GM19351 (cell line): ENCODE measurements around the gene STOX2.
"Not testable (repeated sequence)": the region's sequence is repeated elsewhere in the genome, so short reads cannot be mapped to it uniquely, and the experiment has no call there.

Experiments used
- ATAC-seq: cut with Tn5 transposase; IDR thresholded peaks from one replicate; pipeline ENCODE4 v1.9.1; 2021; ENCODE audit warnings: mild to moderate bottlenecking, moderate library complexity; ENCODE audit not compliant: unreplicated experiment

The STOX2 gene

DNA sequence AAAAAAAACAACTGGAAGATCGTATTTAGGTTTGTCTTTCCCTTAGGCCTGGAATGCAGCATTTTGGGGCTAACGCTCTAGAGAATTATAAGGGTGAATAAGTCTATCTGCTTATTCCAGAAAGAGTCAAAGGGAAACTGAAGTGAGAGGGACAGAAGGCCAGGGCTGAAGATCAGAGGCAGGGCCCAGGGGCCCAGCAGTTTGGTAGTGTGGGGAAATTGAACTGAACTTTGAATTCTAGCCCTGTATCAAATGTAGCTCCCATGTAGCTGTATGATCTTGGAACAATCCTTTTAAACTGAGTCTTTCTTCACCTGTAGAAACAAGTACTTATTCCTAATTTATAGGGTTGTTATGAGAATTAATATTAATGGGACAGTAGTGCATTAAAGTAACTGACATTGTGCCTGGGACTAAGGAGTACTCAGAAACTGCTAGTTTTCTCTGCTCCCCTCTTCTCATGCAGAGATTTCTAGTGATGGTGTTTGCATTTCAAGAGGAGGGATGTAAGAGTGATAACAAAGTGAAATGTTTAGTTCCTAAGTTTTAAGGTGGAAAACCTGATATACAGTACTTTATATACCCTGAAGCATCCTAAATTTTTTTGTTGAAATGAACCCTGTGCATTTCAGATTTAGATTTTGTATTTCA is 30.4 kb downstream of the STOX2 start:
- ATAC-seq, result no peak

DNA sequence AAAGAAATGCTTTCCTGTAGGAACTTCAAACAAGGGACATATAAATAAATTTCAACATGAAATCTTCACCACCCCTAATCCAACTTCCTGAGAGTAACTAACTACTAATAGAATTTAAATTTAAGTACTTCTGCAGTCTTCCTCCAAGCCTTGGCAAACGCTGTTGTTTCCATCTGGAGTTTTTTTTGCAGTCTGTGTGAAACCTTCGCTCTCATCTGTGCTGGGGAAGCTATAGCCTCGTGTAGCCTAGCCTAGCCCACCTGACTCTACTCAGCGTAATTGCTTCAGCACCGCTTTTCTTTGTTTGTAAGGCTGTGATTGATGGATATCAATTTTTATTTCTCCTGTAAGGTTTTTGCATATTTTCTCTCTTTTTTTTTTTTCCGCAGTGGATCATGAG is 30.9 kb downstream of the STOX2 start:
- ATAC-seq, result no peak

DNA sequence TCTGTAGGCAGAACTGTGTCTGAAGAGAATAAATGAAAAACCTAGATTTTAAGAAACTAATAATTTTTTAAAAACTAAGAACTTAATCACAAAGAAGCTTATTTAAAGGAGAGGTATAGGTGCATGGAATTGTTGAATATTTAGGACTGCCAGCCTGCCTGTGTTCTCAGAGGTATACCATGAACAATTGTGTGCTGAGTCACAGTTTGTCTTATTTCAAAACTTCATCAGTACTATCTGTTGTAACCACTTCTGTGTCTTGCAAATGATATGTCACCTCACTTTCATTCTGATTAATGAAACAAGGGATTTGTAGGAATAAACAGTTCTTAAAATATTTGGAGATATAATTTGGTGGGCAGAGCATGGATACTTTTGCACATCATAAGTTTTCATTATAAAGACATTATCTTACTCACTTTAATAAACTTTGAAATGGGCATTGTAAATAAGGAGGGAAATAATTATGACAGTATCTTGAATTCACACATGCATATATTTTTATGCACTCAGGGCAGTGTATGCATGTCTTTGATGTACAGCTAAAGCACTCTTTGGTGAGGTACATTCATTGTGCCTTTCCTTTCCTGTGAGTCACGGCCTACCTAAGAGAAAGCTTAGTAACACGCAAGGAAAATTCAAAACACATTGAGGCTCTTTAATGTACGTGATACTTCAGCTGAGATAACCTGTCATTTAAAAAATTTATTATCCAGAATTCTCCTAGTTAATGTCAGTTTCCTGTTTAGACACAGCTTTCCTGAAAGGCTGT is 31.7 kb downstream of the STOX2 start:
- no peak for ATAC-seq

DNA sequence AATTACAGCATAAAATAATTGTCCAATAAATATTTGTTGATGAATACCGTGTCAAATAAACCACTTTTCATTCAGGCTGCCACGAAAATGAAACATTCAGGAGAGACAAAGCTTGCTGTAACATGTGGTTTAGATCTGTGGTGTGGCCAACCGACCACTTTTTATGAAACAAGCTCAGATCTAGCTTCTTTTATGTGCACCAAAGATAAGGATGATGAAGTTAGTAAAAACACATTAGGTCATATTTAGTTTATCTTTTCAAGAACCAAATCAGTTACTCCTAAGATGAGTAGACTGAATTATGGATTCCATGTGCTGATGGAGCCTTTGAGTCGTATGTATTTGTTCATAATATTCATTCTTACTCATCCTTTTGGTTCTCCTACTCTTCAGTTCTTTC is 35.8 kb downstream of the STOX2 start:
- ATAC-seq, result no peak

DNA sequence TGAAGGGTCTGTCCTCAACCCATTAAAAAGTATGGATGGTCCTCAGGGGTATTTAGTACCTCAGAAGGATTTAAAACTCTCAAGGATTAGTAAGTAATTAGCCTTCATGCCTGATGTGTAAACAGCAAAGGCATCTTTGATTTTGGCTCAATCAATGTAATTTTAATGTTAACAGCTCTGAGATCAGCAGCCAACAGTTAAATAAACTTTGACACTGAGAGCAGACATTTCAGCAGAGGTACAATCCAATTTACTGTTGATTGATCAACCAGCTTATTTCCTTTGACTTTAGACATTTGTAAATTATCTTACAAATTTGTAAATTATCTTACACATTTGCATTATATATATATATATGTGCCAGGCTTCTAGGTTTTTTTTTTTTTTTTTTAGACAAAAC is 36.9 kb downstream of the STOX2 start:
- no peak for ATAC-seq

DNA sequence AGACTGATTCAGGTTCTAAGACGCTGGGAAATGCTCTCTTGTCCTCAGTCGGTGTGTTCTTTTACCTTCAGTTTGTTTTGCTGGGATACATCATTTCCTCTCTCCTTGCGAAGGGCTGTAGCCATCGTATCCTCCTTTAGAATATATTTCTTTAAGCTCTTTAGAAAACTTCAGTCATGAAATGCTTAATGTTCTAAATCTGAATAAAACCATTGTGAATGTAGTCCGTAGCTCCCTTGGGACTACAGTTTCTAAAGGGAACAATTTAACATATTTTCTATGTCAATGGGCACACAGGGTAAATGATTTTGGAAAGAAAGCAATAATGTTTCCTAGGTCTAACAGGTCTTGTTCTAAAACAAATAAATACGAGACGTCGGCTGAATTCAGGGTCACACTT is 40.6 kb downstream of the STOX2 start:
- ATAC-seq, result no peak

DNA sequence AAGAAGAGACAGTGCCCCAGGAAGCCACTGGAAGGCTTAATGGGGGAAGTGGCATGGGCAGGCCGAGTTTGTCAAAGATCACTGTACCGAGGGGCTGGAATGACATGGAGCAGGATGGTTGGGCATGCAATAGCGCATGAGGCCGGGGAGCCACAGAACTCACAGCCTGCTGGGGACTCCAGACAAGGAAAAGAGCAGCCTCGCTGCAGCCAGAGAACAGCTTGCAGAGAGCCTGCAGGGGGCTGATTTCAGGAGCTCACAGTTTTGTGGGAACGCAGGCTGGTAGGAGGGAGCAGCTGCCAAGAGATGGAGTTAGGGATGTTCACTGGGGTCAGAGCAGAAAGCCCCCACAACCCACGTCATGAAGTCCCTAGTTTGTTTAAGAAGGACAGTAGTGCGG is 45.4 kb downstream of the STOX2 start:
- ATAC-seq, result no peak

DNA sequence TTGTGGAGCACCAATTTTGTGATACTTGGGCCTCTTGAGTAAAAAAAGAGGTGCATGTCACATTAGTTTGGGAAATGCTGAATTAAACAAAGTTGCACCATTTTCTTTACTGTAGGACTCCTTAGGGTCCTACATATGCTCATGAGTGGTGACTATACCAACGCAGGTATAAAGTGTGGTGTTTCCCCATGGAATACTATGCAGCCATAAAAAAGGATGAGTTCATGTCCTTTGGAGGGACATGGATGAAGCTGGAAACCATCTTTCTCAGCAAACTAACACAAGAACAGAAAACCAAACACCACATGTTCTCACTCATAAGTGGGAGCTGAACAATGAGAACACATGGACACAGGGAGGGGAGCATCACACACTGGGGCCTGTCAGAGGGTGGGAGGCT is 47.5 kb downstream of the STOX2 start:
- ATAC-seq, result not testable (repeated sequence)

DNA sequence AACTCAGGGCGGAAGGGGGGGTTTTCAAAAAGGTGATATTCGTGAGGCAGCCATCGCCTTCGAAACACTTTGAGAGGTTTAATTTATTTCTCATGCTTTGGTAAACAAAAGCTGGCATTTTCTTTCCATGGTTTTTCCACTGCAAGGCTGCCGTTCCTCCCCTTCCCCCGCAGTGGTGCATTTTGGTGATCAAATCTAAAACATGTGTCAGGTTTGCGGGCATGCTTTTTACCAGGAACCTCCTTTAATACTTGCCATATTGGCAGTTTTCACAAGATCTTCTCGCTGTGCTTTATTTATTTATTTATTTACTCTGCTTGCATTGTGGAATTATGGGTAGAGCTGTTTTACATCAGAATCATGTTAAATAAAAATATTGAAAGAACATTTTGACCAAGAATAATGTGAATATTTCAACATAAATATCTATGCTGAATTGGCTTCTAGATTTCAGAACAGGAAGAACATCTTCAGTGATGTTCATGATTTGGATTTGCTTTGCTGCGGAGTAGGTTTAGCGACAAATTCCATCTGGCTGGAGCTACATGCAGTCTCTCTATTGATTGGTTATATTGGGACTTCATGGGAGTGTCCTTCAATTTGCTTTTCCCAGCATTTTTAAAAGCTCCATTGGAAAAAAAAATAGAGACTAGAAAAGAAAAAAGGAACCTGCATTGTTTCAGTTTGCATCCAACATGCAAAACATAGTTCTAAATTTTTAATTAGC is 54.4 kb downstream of the STOX2 start:
- no peak for ATAC-seq

DNA sequence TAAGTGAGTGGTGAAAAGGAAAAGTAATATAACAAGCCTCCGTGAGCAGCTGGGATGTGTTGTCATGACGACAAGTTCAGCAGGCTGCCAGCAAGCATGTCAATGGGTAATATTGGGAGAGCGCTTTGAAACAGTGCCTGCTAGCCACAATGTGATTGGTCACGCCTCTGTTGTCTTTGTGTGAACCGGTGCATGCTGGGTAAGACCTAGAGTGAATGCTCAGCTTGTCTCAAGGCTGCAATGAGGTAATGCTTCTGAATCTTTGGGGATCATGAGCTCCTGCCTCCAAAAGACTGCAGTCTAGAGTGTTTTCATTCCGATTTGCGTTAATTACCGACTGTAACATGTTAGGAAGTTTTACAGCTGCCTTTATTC is 54.9 kb downstream of the STOX2 start:
- ATAC-seq, result no peak

DNA sequence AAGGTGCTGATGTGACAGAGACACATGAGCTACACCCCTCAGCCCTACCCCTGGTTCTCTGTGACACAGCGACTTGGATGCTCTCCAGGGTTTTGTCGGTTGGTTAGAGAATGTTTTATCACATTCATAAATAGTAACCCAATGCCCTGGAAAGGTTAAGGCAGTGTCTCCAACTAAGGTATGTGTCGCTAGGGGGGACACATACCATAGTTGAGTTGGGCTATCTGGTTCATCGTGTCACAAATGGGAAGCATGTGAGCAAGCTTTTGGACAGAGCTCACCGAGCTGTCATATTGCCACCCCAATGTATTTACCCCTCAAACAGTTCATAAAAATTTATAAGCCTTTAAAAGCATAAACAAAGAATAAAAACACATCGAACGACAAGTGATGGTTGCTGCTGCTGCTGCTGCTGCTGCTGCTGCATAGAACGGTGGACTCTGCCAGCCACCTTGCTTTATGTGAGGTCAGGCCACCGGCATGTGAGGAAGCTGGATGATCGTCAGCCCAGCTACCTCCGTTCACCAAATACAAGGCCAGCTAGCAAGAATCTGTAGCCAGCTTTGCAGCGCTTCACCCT is 55.9 kb downstream of the STOX2 start:
- no peak for ATAC-seq

DNA sequence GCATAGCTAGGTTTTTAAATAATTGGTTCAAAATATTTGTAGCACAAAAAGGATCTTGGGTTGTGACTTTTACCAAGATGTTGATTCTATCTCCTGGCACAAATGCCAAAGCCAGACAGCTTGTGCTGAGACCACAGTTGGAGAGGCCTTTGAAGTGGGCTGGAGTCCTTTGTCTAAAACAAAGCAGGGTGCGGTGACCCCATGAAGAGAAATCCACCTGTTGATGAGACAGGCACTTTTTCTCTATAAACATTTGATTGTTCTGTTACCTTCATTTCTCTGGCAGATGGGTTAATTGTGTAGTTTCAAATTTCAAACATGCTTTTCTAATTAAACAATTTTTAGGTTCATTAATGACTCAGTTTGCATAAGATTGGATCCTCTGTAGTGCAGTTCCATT is 56.7 kb downstream of the STOX2 start:
- ATAC-seq, result no peak

DNA sequence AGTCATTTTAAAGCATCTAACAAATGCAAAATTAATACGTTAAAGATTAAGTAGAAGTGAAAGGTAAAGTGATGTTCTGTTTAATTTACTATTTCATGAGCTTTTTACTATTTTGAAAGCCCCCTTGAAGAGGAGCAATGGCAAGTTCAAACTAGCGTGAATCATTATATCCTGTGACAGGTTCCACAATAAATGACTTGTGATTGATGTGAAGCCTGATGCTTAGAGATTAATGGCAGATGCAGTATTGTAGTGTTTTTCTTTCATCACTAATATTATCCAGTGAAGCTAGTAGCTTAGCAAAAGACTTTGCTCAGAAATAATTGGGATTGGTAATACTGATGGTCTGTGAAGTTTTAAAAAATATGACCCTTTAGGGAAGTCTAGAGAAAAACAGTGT is 57.3 kb downstream of the STOX2 start:
- ATAC-seq, result no peak

DNA sequence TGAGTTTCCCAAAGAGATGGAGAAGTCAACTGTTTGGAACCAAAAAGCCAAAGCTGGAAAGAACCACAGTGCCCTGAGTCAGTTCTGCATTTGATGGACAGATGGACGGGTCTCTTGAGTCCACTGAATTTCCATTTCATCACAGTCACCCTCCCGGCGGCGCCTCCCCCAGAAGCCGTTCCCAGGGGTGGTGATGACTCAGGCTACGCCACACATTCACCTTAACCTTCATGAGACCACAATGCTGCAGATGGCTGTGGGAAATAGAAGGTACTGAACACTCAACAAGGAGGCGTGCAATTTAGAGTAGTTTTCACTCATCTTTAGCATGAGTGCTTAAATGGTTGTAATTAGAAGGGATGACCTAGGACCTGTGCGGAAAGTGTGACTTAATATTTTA is 61.3 kb downstream of the STOX2 start:
- ATAC-seq, result no peak

DNA sequence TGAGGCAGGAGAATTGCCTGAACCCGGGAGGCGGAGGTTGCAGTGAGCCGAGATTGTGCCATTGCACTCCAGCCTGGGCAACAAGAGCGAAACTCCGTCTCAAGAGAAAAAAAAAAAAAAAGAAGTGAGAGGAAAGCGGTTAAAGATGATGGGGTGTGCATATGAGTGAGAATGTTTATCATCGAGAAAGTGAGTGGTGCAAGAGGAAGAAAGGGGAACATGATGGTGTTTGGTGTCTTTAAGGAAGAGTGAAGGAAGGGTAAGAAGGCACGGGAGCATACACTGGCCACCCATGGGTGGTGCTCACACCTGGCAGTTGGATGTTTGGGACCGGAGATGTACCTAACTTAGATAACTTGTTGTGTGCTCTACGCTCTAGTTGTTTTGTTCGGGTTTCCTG is 62.2 kb downstream of the STOX2 start:
- ATAC-seq, result no peak

DNA sequence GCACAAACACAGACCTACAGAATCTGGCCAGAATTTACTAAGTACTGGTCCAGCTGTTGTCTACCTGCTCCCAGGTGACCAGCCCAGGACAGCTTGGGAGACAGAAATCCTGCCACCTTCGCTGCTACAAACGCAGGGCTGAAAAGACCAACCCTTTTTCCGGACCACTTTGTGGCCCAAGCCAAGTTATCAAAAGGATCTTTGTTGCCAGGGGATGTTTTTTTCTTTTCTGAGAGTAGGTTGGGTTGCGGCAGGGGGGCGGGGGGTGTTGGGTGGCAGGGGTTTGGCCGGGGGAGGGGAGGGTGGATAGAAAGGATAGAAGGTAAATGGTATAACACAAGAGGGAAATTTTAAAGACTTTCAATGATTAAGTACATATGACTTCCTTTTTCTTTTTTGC is 63.4 kb downstream of the STOX2 start:
- ATAC-seq, result no peak

DNA sequence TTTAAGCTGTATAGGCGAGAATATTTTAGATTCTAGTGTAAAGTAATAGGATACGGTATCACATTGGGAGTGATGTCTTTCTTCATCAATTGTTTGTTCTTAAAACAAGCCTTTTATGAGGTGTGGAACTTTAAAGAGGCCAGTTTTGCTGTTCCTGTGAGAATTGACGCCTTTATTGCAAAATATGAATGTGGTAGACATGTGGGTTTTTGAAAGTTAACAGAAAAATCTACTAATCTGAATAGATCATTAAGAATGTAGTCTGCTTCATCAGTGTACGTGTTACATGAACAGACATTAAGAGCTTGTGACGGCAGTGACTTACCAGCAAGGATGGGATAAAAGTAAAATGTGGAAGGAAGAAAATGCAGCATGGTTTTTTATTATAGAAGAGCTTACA is 63.8 kb downstream of the STOX2 start:
- no peak for ATAC-seq

DNA sequence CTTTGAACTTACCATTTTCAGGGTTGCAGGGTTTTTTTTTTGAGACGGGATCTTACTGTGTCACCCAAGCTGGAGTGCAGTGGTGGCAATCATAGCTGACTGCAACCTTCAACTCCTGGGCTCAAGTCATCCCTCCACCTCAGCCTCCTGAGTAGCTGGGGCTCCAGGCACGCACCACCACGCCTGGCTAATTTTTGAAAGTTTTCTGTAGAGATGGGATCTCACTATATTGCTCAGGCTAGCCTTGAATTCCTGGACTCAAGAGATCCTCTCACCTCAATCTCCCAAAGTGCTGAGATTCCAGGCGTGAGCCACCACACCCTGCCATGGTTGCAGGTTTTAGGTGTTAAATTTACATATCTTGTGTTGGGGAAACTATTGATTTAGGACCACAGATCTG is 64.5 kb downstream of the STOX2 start:
- ATAC-seq, result no peak

DNA sequence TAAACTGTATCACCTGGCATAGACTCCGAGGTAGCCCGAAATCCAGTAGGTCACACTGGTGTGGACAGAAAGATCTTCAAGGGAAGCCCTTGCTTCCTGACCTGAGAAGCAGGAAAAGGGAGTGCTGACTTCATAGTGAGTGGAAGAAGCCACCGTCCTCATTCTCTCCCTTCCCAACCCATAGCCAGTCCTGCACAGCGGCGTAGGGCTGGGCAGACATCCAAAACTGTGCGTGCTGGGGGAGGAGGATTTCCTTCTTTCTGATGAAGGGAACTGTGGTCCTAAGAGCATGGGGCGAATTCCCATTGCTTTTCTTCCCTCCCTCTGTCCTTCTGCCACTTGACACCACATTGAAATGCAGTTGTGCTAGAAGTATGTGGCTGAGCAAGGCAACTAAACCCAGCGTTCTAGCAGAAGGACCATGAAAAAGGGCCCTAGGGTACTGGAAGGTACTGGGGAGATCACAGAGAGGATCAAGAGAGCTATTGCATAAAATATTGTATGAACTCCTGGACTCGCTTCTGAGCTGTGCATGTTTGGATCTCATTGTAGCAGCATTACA is 66.9 kb downstream of the STOX2 start:
- no peak for ATAC-seq

DNA sequence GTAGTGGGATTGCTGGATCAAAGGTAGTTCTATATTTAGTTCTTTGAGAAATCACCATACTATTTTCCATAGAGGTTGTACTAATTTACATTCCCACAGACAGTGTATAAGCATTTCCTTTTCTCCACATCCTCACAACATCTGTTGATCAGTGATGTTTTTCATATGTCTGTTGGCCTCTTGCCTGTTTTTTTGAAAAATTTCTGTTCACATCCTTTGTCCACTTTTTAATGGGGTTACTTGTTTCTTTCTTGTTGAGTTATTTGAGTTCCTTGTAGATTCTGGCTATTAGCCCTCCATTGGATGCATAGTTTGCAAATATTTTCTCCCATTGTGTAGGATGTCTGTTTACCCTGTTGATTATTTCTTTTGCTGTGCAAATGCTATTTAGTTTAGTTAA is 72.6 kb downstream of the STOX2 start:
- ATAC-seq, result no peak

DNA sequence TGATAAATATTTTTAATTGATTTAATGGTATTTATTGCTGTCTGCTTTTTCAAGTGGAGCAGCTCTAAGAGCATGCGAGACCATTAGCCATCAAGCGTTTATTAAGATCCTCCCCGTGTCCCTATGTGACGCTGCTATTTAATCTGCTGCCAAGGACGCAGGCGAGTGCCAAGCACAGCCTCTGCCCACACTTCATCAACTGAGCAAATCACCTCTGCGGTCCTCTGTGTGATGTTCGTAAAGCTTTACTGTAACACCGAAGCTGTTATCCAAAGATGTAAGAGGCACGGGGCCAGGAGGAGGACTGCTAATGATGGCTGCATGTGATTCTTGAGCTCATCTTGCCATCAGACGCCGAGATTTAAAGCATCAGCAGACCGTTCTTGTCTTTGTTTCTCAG is 79.5 kb downstream of the STOX2 start:
- ATAC-seq, result no peak

DNA sequence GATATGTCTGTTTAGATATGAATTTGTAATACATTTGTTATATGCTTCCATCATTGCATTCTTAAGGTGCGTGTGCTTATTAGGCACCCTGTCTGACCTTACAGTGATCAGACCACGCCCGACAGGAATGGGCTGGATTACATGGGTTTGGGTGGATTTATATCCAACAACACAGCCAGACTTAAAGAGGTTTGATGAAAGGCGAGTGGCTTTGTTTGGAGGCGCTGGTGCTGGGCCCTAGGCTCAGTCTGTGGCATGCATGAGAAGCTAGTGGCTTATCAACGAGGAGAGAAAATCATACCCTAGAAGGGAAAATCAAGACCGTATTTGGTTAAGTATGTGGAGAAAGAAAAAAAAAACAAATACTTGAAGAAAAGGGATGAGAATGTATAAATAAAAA is 80.7 kb downstream of the STOX2 start:
- no peak for ATAC-seq
